ENCODE results near the gene TRUB1.
"Not testable (repeated sequence)": the region's sequence is repeated elsewhere in the genome, so short reads cannot be mapped to it uniquely, and the experiment has no call there.

Gene TRUB1

DNA sequence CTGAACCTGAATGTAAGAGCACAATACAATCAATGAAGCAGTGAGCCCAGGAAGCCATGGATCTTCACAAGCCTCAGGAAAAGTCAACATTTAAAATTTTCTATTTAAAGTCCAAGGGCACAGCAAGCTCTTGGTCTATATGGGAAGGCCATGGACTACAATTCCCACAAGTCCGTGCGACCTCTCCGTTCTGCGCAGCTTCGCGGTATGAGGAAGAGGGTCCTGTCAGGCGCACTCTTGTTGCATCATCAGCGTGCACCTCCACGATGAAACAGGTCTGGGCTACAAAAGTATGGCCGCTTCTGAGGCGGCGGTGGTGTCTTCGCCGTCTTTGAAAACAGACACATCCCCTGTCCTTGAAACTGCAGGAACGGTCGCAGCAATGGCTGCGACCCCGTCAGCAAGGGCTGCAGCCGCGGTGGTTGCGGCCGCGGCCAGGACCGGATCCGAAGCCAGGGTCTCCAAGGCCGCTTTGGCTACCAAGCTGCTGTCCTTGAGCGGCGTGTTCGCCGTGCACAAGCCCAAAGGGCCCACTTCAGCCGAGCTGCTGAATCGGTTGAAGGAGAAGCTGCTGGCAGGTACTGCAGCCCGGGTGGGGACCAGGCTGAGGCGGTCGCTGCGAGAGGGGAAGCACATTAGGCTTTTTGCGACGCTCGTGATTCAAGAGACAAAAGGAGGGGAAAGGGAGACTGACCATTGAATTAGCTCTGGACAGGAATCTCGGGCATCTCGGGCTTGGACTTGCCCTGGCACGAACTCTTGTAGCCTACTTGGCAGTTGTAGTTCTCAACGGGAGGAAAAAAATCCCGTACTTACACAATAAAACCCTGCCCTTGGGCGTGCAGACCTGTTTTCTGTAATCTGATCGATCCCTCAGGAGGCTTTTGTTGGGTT lies at the start of gene TRUB1:
TSS of gene TRUB1 (plus strand) at position 234 of the 894 bp plus-strand sequence. CDS start at position 293, 59 bp downstream.
- peak within 1 kb of the TSS; percentile 98 for H3K4me3 ChIP-seq (replicated peaks; ENCODE audit: low read depth, low read length)
- TF ChIP-seq, protein P1, sequence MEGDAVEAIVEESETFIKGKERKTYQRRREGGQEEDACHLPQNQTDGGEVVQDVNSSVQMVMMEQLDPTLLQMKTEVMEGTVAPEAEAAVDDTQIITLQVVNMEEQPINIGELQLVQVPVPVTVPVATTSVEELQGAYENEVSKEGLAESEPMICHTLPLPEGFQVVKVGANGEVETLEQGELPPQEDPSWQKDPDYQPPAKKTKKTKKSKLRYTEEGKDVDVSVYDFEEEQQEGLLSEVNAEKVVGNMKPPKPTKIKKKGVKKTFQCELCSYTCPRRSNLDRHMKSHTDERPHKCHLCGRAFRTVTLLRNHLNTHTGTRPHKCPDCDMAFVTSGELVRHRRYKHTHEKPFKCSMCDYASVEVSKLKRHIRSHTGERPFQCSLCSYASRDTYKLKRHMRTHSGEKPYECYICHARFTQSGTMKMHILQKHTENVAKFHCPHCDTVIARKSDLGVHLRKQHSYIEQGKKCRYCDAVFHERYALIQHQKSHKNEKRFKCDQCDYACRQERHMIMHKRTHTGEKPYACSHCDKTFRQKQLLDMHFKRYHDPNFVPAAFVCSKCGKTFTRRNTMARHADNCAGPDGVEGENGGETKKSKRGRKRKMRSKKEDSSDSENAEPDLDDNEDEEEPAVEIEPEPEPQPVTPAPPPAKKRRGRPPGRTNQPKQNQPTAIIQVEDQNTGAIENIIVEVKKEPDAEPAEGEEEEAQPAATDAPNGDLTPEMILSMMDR (IDR thresholded peaks at IDR 0.05; ENCODE audit: low read length, missing control alignments) = no peak
- DNase-seq (ENCODE audit: low read depth) = peak; percentile 97

DNA sequence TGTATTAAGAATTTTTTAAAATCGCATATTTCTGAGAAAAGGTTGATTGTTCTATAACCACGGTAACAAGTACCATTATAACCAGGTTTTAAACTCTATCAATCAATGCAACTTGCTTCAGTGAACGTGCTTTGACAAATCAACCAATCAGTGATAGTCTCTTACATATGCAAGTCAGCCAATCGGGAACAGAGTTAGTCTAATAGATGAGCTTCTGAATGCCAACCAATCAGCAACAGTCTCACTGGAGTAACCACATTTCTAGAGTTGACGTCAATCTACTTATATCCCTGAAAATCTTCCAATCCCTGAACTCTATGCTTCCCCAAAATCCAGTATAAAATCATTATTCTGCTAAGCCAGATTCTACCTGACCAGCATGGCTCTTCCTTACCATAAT lies 44.7 kb upstream of the TRUB1 start:
- no peak overlapping the region for H3K4me3 ChIP-seq (replicated peaks; ENCODE audit: low read depth, low read length)
- TF ChIP-seq, protein P1 (IDR thresholded peaks at IDR 0.05; ENCODE audit: low read length, missing control alignments) = no peak
- DNase-seq (ENCODE audit: low read depth) = no peak

DNA sequence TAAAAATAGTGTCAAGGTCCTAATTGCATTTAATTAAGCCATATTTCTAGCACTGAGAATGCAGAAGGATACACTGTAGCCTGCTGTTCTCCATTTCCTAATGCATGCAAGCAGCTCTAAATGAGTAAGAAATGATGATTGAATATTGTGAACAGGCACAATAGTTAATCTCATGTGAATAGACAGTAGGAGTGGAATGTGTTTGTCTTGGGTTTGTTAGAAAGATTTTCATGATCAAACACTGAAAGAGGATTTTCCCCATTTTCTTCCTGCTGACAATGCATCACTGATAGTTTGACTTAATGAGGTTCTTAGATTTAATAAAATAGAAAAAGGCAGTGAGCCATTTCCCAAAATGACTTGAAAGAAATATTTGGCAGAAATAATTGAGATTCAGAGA lies 43.1 kb upstream of the TRUB1 start:
- H3K4me3 ChIP-seq (replicated peaks; ENCODE audit: low read depth, low read length) = no peak overlapping the region
- TF ChIP-seq, protein P1 (IDR thresholded peaks at IDR 0.05; ENCODE audit: low read length, missing control alignments) = no peak
- DNase-seq (ENCODE audit: low read depth) = no peak

DNA sequence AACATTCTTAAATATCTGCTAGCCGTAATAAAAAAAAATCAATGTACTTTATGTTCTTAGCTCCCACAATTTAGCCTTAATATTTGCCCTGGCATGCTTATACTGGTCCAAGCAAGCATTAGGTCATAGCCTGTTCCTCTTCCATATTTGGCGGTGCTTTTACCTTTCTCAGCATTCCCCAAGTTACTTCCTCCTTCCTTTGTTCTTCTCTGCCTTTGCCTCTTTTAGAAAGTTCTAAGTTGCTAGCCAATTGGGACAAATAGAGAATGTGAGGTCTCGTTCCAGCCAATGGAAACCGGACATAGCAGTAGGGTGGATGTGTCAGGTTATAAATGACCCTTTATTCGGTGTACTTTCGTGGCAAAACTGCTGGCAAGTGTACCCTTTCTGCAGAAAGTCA lies 41.0 kb upstream of the TRUB1 start:
- not testable (repeated sequence) for DNase-seq (ENCODE audit: low read depth); H3K4me3 ChIP-seq (replicated peaks; ENCODE audit: low read depth, low read length)

DNA sequence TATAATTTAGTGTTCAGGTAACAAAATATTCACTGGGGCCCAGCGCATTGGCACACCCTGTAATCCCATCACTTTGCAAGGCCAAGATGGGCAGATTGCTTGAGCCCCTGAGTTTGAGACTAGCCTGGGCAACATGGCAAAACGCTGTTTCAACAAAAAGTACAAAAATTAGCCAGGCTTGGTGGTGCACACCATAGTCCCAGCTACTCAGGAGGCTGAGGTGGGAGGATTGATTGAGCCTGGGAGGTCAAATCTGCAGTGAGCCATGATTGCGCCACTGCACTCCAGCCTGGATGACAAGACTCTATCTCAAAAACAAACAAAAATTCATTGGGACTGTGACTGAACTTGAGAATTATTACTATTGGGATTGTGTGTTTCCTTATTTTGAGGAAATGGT lies 40.4 kb upstream of the TRUB1 start:
- TF ChIP-seq, protein P1 (IDR thresholded peaks at IDR 0.05; ENCODE audit: low read length, missing control alignments) = no peak
- DNase-seq (ENCODE audit: low read depth) = no peak
- H3K4me3 ChIP-seq (replicated peaks; ENCODE audit: low read depth, low read length) = no peak overlapping the region

DNA sequence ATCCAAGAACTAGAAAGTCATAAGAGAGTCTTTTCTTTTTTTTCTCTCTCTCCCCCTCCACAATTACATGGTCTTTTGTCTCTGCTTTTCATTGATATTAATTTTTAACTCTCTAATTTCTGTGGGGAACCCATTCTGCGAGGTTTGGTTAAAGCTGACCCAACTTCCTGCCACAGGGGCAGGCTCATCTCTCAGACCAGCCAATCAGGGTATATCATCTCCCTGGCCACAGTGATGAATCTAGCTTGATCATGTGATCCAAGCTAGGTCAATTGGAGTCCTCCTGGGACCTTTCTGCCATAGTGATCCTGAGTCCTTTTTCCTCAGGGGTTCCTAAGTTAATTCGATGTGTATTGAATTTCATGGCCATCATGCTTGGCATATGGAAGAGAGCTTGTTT lies 38.0 kb upstream of the TRUB1 start:
- H3K4me3 ChIP-seq (replicated peaks; ENCODE audit: low read depth, low read length) = no peak overlapping the region
- DNase-seq (ENCODE audit: low read depth) = no peak
- TF ChIP-seq, protein P1 (IDR thresholded peaks at IDR 0.05; ENCODE audit: low read length, missing control alignments) = no peak

DNA sequence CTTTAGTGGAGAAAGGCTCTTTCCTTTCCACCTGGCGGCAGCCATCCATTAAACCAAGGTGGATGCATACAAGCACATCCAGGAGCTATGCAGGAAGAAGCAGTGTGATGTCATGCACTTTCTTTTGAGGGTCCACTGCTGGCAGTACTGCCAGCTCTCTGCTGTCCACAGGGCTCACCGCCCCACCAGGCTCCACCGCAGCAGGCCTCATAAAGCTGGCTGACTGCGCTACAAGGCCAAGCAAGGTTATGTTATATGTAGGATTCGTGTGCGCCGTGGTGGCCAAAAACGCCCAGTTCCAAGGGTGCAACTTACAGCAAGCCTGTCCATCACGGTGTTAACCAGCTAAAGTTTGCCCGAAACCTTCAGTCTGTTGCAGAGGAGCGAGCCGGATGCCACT lies 37.3 kb upstream of the TRUB1 start:
- TF ChIP-seq, protein P1 (IDR thresholded peaks at IDR 0.05; ENCODE audit: low read length, missing control alignments) = no peak
- DNase-seq (ENCODE audit: low read depth) = no peak
- no peak overlapping the region for H3K4me3 ChIP-seq (replicated peaks; ENCODE audit: low read depth, low read length)
